ENCODE measurements around the gene SRRM2. TPM values are rescaled to one million over a fixed set of nuclear protein-coding genes. Genes with fewer than 3 reads are reported as not detected.

SRRM2 gene
- total RNA-seq, 4 donors from 2014 or later, result 545 to 3,500 (median 1,361) TPM

- H3K4me1 ChIP-seq, result no peaks in the 10 kb centered on the region
- TF ChIP-seq EP300 (IDR thresholded peaks at IDR 0.05; ENCODE audit: low read depth), result no peak
- TF ChIP-seq POLR2AphosphoS5 (IDR thresholded peaks at IDR 0.05), result no peak
- no peak for TF ChIP-seq POLR2A (IDR thresholded peaks at IDR 0.05)
- no peak for TF ChIP-seq CTCF (IDR thresholded peaks at IDR 0.05)
- no peak for DNase-seq
- H3K27me3 ChIP-seq, result peaks cover 16% of the 10 kb centered on the region
- in situ Hi-C loops (cut with MboI; ENCODE audit: low pct_ligation_motif_present in 1 of 4, low pct_unique_long_range_greater_than_20kb in 1 of 4, low sequenced_read_pairs in 3 of 4) (no loop called here), intact Hi-C loops (cut with DNase I; ENCODE audit: low total_unique reads) (no loop called here)
- 84 to 96% methylated on average over 4 to 10 of the region's 10 CpGs for WGBS, 2 donors (ENCODE audit: low coverage in 1 of 2)
- H3K27ac ChIP-seq, result no peak overlapping the region
- H3K4me3 ChIP-seq, result no peak overlapping the region
- H3K36me3 ChIP-seq, result no peaks in the 10 kb centered on the region
- H3K9me3 ChIP-seq, result no peaks in the 10 kb centered on the region
These were observed 17.5 kb upstream of the SRRM2 start for GRCh38 chr16:2734844-2735515.

- H3K27me3 ChIP-seq, result peaks cover 16% of the 10 kb centered on the region
- intact Hi-C loops (cut with DNase I; ENCODE audit: low total_unique reads) (no loop called here), in situ Hi-C loops (cut with MboI; ENCODE audit: low pct_ligation_motif_present in 1 of 4, low pct_unique_long_range_greater_than_20kb in 1 of 4, low sequenced_read_pairs in 3 of 4) (no loop called here)
- TF ChIP-seq POLR2AphosphoS5 (IDR thresholded peaks at IDR 0.05), result no peak
- TF ChIP-seq EP300 (IDR thresholded peaks at IDR 0.05; ENCODE audit: low read depth), result no peak
- TF ChIP-seq CTCF (IDR thresholded peaks at IDR 0.05), result no peak
- TF ChIP-seq POLR2A (IDR thresholded peaks at IDR 0.05), result no peak
- no peak for DNase-seq
- no peaks in the 10 kb centered on the region for H3K4me1 ChIP-seq
- 90% methylated on average over 11 of the region's 11 CpGs; no CpG with 5 or more reads in 1 of the 2 donors for WGBS, 2 donors (ENCODE audit: low coverage in 1 of 2)
- H3K36me3 ChIP-seq, result no peaks in the 10 kb centered on the region
- H3K27ac ChIP-seq, result no peak overlapping the region
- H3K9me3 ChIP-seq, result no peaks in the 10 kb centered on the region
- no peak overlapping the region for H3K4me3 ChIP-seq
These were observed 15.8 kb upstream of the SRRM2 start for GRCh38 chr16:2736476-2737237.

GRCh38 chr16:2737238-2737605, 15.2 kb upstream of the SRRM2 start:
- intact Hi-C loops (cut with DNase I; ENCODE audit: low total_unique reads), result no loop called here
- no peak for DNase-seq
- Histone ChIP-seq H3K4me3 (no peak overlapping the region), H3K4me1 (no peaks in the 10 kb centered on the region), H3K27me3 (peaks cover 16% of the 10 kb centered on the region), H3K27ac (no peak overlapping the region), H3K36me3 (no peaks in the 10 kb centered on the region), H3K9me3 (no peaks in the 10 kb centered on the region)
- 75% methylated on average over 5 of the region's 5 CpGs; no CpG with 5 or more reads in 1 of the 2 donors for WGBS, 2 donors (ENCODE audit: low coverage in 1 of 2)
- in situ Hi-C loops (cut with MboI; ENCODE audit: low pct_ligation_motif_present in 1 of 4, low pct_unique_long_range_greater_than_20kb in 1 of 4, low sequenced_read_pairs in 3 of 4), result no loop called here
- no peak for TF ChIP-seq POLR2AphosphoS5 (IDR thresholded peaks at IDR 0.05)
- no peak for TF ChIP-seq POLR2A (IDR thresholded peaks at IDR 0.05)
- no peak for TF ChIP-seq EP300 (IDR thresholded peaks at IDR 0.05; ENCODE audit: low read depth)
- no peak for TF ChIP-seq CTCF (IDR thresholded peaks at IDR 0.05)

GRCh38 chr16:2737895-2738418, 14.5 kb upstream of the SRRM2 start:
- Histone ChIP-seq H3K27ac (no peak overlapping the region), H3K9me3 (no peaks in the 10 kb centered on the region), H3K4me1 (no peaks in the 10 kb centered on the region), H3K27me3 (peaks cover 16% of the 10 kb centered on the region), H3K36me3 (no peaks in the 10 kb centered on the region), H3K4me3 (no peak overlapping the region)
- TF ChIP-seq EP300 (IDR thresholded peaks at IDR 0.05; ENCODE audit: low read depth) (no peak), POLR2AphosphoS5 (IDR thresholded peaks at IDR 0.05) (no peak), CTCF (IDR thresholded peaks at IDR 0.05) (no peak), POLR2A (IDR thresholded peaks at IDR 0.05) (no peak)
- no peak for DNase-seq
- 62% methylated on average over 7 of the region's 7 CpGs; no CpG with 5 or more reads in 1 of the 2 donors for WGBS, 2 donors (ENCODE audit: low coverage in 1 of 2)
- in situ Hi-C loops (cut with MboI; ENCODE audit: low pct_ligation_motif_present in 1 of 4, low pct_unique_long_range_greater_than_20kb in 1 of 4, low sequenced_read_pairs in 3 of 4) (no loop called here), intact Hi-C loops (cut with DNase I; ENCODE audit: low total_unique reads) (no loop called here)

All from transverse colon (tissue), 4 donors.